ENCODE data around the gene NRG2. TPM values are rescaled to one million over a fixed set of nuclear protein-coding genes. Genes with fewer than 3 reads are reported as not detected.
A peak's percentile ranks its signal among the peaks of the same experiment; 100 is the strongest.

The NRG2 gene
- total RNA-seq, 1 experiment from 2014 or later, result 0.91 TPM

DNA sequence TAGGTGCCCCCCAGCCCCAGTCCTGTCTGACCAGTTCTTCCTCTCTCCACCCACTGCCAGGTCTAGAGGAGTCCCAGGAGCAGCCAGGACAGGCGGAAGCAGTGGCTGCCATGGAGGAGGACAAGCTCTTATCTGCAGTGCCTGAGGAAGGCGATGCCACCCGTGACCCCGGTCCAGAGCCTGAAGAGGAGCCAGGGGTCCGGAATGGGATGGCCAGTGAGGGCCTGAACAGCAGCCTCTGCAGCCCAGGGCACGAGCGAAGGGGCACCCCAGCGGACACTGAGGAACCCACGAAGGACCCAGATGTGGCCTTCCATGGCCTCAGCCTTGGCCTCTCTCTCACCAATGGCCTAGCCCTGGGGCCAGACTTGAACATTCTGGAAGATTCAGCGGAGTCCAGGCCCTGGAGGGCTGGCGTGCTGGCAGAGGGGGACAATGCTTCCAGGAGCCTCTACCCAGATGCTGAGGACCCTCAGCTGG, 233.7 kb downstream of the NRG2 start:
- no peak for ATAC-seq
- Histone ChIP-seq H3K9me2 (ENCODE audit: insufficient read depth) (no peaks in the 10 kb centered on the region), H3K4me3 (replicated peaks in 1 of 2; ENCODE audit: low read depth in 1 of 2, low read length in 2 of 2) (no peak overlapping the region), H3K79me2 (ENCODE audit: insufficient read depth, low read length) (no peaks in the 10 kb centered on the region), H3K27me3 (ENCODE audit: insufficient read depth, low read length) (peaks cover 5% of the 10 kb centered on the region; the same call in 1 of the 2 replicates), H3K27ac (ENCODE audit: low read depth, low read length) (no peak overlapping the region), H3K36me3 (ENCODE audit: control insufficient read depth in 1 of 2, insufficient read depth in 2 of 2, low read length in 2 of 2) (no peaks in the 10 kb centered on the region), H2AFZ (ENCODE audit: low read depth, low read length, poor library complexity, severe bottlenecking) (no peak overlapping the region), H4K20me1 (ENCODE audit: insufficient read depth) (no peaks in the 10 kb centered on the region), H3K4me1 (ENCODE audit: control insufficient read depth in 1 of 2, insufficient read depth in 2 of 2, low read length in 2 of 2) (no peaks in the 10 kb centered on the region), H3K9me3 (ENCODE audit: control insufficient read depth in 1 of 2, insufficient read depth in 1 of 2, low read depth in 1 of 2, low read length in 2 of 2) (no peaks in the 10 kb centered on the region), H3K4me2 (ENCODE audit: low read length) (no peak overlapping the region), H3K9ac (ENCODE audit: low read length) (no peak overlapping the region)
- POLR2A ChIA-PET, result no interaction called here
- no TSS peak for BruUV-seq (replicated peaks)
- CTCF ChIA-PET, result no interaction called here
- no peak for TF ChIP-seq ELF1 (IDR thresholded peaks at IDR 0.05; ENCODE audit: borderline replicate concordance, low read depth)
- TF ChIP-seq POLR2A (IDR thresholded peaks at IDR 0.05; ENCODE audit: borderline replicate concordance, extremely low read depth, insufficient read depth, insufficient read length), result no peak
- no peak for TF ChIP-seq TCF7L2 (IDR thresholded peaks at IDR 0.05; ENCODE audit: borderline replicate concordance, extremely low read depth, insufficient read depth, insufficient read length)
- no peak for TF ChIP-seq ZFX (IDR thresholded peaks at IDR 0.05)
- intact Hi-C loops (cut with micrococcal nuclease), result no loop called here
- no peak for DNase-seq (ENCODE audit: low read depth, low spot score)
- RAD21 ChIA-PET (ENCODE audit: low non-redundant PET in 1 of 2, low total read pairs in 2 of 2, uncharacterized antibody in 2 of 2, unreplicated experiment in 2 of 2), result no interaction called here

DNA sequence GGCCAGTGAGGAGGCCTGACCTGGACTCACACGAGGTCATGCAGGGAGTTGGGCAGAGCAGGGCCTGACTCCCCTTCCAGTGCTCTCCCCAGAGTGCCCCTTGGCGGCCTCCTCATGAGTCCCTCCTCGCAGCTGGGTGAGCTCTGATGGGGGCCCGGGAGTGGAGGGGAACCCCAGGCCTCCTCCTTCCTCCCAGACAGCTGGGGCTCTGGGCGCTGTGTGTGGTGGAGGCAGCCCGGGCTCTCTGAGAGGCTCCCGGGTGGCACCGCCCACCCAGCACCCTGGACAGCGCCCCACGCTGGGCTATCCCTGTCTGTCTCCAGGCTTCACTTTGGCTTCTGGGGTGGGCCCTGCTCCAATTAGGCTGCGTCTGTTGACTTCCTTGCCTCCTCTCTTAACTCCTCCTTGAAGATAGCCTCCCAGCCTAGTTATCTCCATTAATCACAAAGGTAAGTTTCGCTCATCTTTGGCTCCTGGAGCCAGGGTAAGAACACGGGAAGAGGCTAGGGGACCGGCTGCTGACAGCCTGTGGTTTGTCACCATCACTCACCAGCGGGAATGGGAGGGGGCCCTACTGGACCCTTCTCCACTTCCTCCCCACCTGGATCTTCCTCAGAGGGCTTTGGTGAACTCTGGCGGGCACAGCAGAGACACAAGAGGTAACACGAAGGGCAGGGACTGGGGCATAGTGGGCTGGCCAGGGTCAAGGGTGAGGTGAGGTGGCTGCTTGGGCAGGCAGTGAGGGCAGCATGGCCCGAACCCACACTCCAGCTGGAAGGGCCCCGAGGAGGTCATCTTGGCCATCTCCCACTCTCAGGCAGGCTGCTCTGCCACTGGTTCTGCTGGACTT, 234.4 kb downstream of the NRG2 start:
- no TSS peak for BruUV-seq (replicated peaks)
- H3K27ac ChIP-seq (ENCODE audit: low read depth, low read length), result no peak overlapping the region
- no peaks in the 10 kb centered on the region for H3K4me1 ChIP-seq (ENCODE audit: control insufficient read depth in 1 of 2, insufficient read depth in 2 of 2, low read length in 2 of 2)
- no peaks in the 10 kb centered on the region for H3K79me2 ChIP-seq (ENCODE audit: insufficient read depth, low read length)
- ATAC-seq, result peak; percentile 90
- H3K27me3 ChIP-seq (ENCODE audit: insufficient read depth, low read length), result peaks cover 5% of the 10 kb centered on the region; the same call in 1 of the 2 replicates
- CTCF ChIA-PET, result no interaction called here
- H4K20me1 ChIP-seq (ENCODE audit: insufficient read depth), result no peaks in the 10 kb centered on the region
- POLR2A ChIA-PET, result no interaction called here
- no peaks in the 10 kb centered on the region for H3K9me2 ChIP-seq (ENCODE audit: insufficient read depth)
- TF ChIP-seq YY1 (IDR thresholded peaks at IDR 0.05; ENCODE audit: extremely low read depth, insufficient replicate concordance, low read depth, low read length) (no peak), POLR2AphosphoS5 (IDR thresholded peaks at IDR 0.05; ENCODE audit: low read depth, low read length) (no peak), SP1 (IDR thresholded peaks at IDR 0.05; ENCODE audit: low read depth) (no peak), RAD21 (IDR thresholded peaks at IDR 0.05; ENCODE audit: low read depth) (no peak), CBX3 (IDR thresholded peaks at IDR 0.05; ENCODE audit: low read depth) (no peak)
- TF ChIP-seq, protein P1, sequence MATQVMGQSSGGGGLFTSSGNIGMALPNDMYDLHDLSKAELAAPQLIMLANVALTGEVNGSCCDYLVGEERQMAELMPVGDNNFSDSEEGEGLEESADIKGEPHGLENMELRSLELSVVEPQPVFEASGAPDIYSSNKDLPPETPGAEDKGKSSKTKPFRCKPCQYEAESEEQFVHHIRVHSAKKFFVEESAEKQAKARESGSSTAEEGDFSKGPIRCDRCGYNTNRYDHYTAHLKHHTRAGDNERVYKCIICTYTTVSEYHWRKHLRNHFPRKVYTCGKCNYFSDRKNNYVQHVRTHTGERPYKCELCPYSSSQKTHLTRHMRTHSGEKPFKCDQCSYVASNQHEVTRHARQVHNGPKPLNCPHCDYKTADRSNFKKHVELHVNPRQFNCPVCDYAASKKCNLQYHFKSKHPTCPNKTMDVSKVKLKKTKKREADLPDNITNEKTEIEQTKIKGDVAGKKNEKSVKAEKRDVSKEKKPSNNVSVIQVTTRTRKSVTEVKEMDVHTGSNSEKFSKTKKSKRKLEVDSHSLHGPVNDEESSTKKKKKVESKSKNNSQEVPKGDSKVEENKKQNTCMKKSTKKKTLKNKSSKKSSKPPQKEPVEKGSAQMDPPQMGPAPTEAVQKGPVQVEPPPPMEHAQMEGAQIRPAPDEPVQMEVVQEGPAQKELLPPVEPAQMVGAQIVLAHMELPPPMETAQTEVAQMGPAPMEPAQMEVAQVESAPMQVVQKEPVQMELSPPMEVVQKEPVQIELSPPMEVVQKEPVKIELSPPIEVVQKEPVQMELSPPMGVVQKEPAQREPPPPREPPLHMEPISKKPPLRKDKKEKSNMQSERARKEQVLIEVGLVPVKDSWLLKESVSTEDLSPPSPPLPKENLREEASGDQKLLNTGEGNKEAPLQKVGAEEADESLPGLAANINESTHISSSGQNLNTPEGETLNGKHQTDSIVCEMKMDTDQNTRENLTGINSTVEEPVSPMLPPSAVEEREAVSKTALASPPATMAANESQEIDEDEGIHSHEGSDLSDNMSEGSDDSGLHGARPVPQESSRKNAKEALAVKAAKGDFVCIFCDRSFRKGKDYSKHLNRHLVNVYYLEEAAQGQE (IDR thresholded peaks at IDR 0.05; ENCODE audit: low read depth), result peak; percentile 91
- H3K4me2 ChIP-seq (ENCODE audit: low read length), result no peak overlapping the region
- intact Hi-C loops (cut with micrococcal nuclease), result no loop called here
- RAD21 ChIA-PET (ENCODE audit: low non-redundant PET in 1 of 2, low total read pairs in 2 of 2, uncharacterized antibody in 2 of 2, unreplicated experiment in 2 of 2), result no interaction called here
- DNase-seq (ENCODE audit: low read depth, low spot score), result no peak
- H3K9me3 ChIP-seq (ENCODE audit: control insufficient read depth in 1 of 2, insufficient read depth in 1 of 2, low read depth in 1 of 2, low read length in 2 of 2), result no peaks in the 10 kb centered on the region
- H2AFZ ChIP-seq (ENCODE audit: low read depth, low read length, poor library complexity, severe bottlenecking), result no peak overlapping the region
- H3K36me3 ChIP-seq (ENCODE audit: control insufficient read depth in 1 of 2, insufficient read depth in 2 of 2, low read length in 2 of 2), result no peaks in the 10 kb centered on the region
- no peak overlapping the region for H3K9ac ChIP-seq (ENCODE audit: low read length)
- H3K4me3 ChIP-seq (replicated peaks in 1 of 2; ENCODE audit: low read depth in 1 of 2, low read length in 2 of 2), result no peak overlapping the region
